ACC112 (cell line): ENCODE measurements around the gene BRIP1.

Experiments
- H2AFZ ChIP-seq: fragments of 200-600 bp; sonication (generic); one replicate; pipeline ENCODE4 v1.6.0; 2017; ENCODE audit warnings: antibody characterized with exemption, low read length; ENCODE audit not compliant: unreplicated experiment
- H3K27ac ChIP-seq: fragments of 200-600 bp; sonication (generic); 2 replicates; pipeline ENCODE4 v1.5.1; 2014; ENCODE audit warnings: low read depth, mild to moderate bottlenecking, antibody characterized with exemption, low read length, moderate library complexity
- H3K27me3 ChIP-seq: fragments of 200-600 bp; sonication (generic); 2 replicates; pipeline ENCODE4 v1.6.1; 2014; ENCODE audit warnings: mild to moderate bottlenecking, antibody characterized with exemption, low read length, moderate library complexity, mixed read lengths; ENCODE audit not compliant: insufficient read depth
- H3K36me3 ChIP-seq: fragments of 200-600 bp; sonication (generic); 2 replicates; pipeline ENCODE4 v1.6.1; 2016; ENCODE audit warnings: mild to moderate bottlenecking, antibody characterized with exemption, low read length, moderate library complexity, mixed read lengths; ENCODE audit not compliant: insufficient read depth
- H3K4me1 ChIP-seq: fragments of 200-600 bp; sonication (generic); one replicate; pipeline ENCODE4 v1.6.1; 2016; ENCODE audit warnings: low read length, mixed read lengths; ENCODE audit not compliant: insufficient read depth, unreplicated experiment, control insufficient read depth
- H3K4me3 ChIP-seq: fragments of 200-600 bp; sonication (generic); 2 replicates; pipeline ENCODE4 v1.5.1; 2014; ENCODE audit warnings: mild to moderate bottlenecking, low read depth, low read length
- H3K79me2 ChIP-seq: fragments of 200-600 bp; sonication (generic); one replicate; pipeline ENCODE4 v1.6.0; 2016; ENCODE audit warnings: low read length; ENCODE audit not compliant: control insufficient read depth, unreplicated experiment, insufficient read depth

Gene BRIP1

GRCh38 chr17:61702450-61702849 lies 160.9 kb downstream of the BRIP1 start:
- Histone ChIP-seq H3K27ac (no peak overlapping the region), H3K36me3 (peaks cover 14% of the 10 kb centered on the region; the same call in 1 of the 2 replicates), H3K4me3 (no peak overlapping the region), H2AFZ (no peak overlapping the region), H3K4me1 (no peaks in the 10 kb centered on the region), H3K79me2 (no peaks in the 10 kb centered on the region), H3K27me3 (no peaks in the 10 kb centered on the region)

GRCh38 chr17:61701978-61702377 lies 161.3 kb downstream of the BRIP1 start:
- no peak overlapping the region for H3K4me3 ChIP-seq
- H3K79me2 ChIP-seq: no peaks in the 10 kb centered on the region
- H2AFZ ChIP-seq: no peak overlapping the region
- H3K36me3 ChIP-seq: peaks cover 12% of the 10 kb centered on the region; the same call in 1 of the 2 replicates
- H3K4me1 ChIP-seq: no peaks in the 10 kb centered on the region
- H3K27ac ChIP-seq: no peak overlapping the region
- H3K27me3 ChIP-seq: no peaks in the 10 kb centered on the region

GRCh38 chr17:61701334-61701733 lies 162.0 kb downstream of the BRIP1 start:
- H3K36me3 ChIP-seq: peaks cover 10% of the 10 kb centered on the region; the same call in 1 of the 2 replicates
- no peak overlapping the region for H3K4me3 ChIP-seq
- no peak overlapping the region for H2AFZ ChIP-seq
- H3K4me1 ChIP-seq: no peaks in the 10 kb centered on the region
- H3K79me2 ChIP-seq: no peaks in the 10 kb centered on the region
- H3K27me3 ChIP-seq: no peaks in the 10 kb centered on the region
- H3K27ac ChIP-seq: no peak overlapping the region

GRCh38 chr17:61700252-61700651 lies 163.1 kb downstream of the BRIP1 start:
- peaks cover 10% of the 10 kb centered on the region; the same call in 1 of the 2 replicates for H3K36me3 ChIP-seq

GRCh38 chr17:61699694-61700093 lies 163.6 kb downstream of the BRIP1 start:
- no peaks in the 10 kb centered on the region for H3K79me2 ChIP-seq
- H3K36me3 ChIP-seq: peaks cover 10% of the 10 kb centered on the region; the same call in 1 of the 2 replicates
- no peak overlapping the region for H3K27ac ChIP-seq
- no peaks in the 10 kb centered on the region for H3K4me1 ChIP-seq
- no peak overlapping the region for H3K4me3 ChIP-seq
- no peaks in the 10 kb centered on the region for H3K27me3 ChIP-seq
- H2AFZ ChIP-seq: no peak overlapping the region

More at GRCh38 chr17:61700252-61700651, 163.1 kb downstream of the BRIP1 start:
- no peak overlapping the region for H2AFZ ChIP-seq
- H3K79me2 ChIP-seq: no peaks in the 10 kb centered on the region
- no peak overlapping the region for H3K4me3 ChIP-seq
- no peaks in the 10 kb centered on the region for H3K4me1 ChIP-seq
- no peak overlapping the region for H3K27ac ChIP-seq
- H3K27me3 ChIP-seq: no peaks in the 10 kb centered on the region

GRCh38 chr17:61699032-61699431 lies 164.3 kb downstream of the BRIP1 start:
- Histone ChIP-seq H3K36me3 (peaks cover 10% of the 10 kb centered on the region; the same call in 1 of the 2 replicates), H3K79me2 (no peaks in the 10 kb centered on the region)

GRCh38 chr17:61698244-61698643 lies 165.1 kb downstream of the BRIP1 start:
- H3K27ac ChIP-seq: no peak overlapping the region
- no peaks in the 10 kb centered on the region for H3K79me2 ChIP-seq
- no peaks in the 10 kb centered on the region for H3K4me1 ChIP-seq
- no peak overlapping the region for H2AFZ ChIP-seq
- H3K36me3 ChIP-seq: peaks cover 11% of the 10 kb centered on the region; the same call in 1 of the 2 replicates
- no peaks in the 10 kb centered on the region for H3K27me3 ChIP-seq
- no peak overlapping the region for H3K4me3 ChIP-seq

More at GRCh38 chr17:61699032-61699431, 164.3 kb downstream of the BRIP1 start:
- H2AFZ ChIP-seq: no peak overlapping the region
- H3K27ac ChIP-seq: no peak overlapping the region
- H3K4me1 ChIP-seq: no peaks in the 10 kb centered on the region
- H3K27me3 ChIP-seq: no peaks in the 10 kb centered on the region
- no peak overlapping the region for H3K4me3 ChIP-seq

GRCh38 chr17:61695779-61696337 lies 167.5 kb downstream of the BRIP1 start:
- Histone ChIP-seq H3K79me2 (no peaks in the 10 kb centered on the region), H2AFZ (no peak overlapping the region), H3K4me3 (no peak overlapping the region), H3K27ac (no peak overlapping the region), H3K36me3 (peaks cover 13% of the 10 kb centered on the region; the same call in 1 of the 2 replicates), H3K4me1 (no peaks in the 10 kb centered on the region), H3K27me3 (no peaks in the 10 kb centered on the region)

- Histone ChIP-seq H3K27me3 (no peaks in the 10 kb centered on the region), H3K4me1 (no peaks in the 10 kb centered on the region), H3K27ac (no peak overlapping the region), H3K36me3 (peaks cover 14% of the 10 kb centered on the region; the same call in 1 of the 2 replicates), H3K4me3 (no peak overlapping the region), H3K79me2 (no peaks in the 10 kb centered on the region), H2AFZ (no peak overlapping the region)
Measured at GRCh38 chr17:61694095-61694494, 169.2 kb downstream of the BRIP1 start.

- H3K79me2 ChIP-seq: no peaks in the 10 kb centered on the region
- H3K4me3 ChIP-seq: no peak overlapping the region
- 0 out of 2 replicates have a peak overlapping the region, but pooled peaks have one; percentile 20 for H3K27ac ChIP-seq
- H2AFZ ChIP-seq: no peak overlapping the region
- H3K27me3 ChIP-seq: no peaks in the 10 kb centered on the region
- no peaks in the 10 kb centered on the region for H3K4me1 ChIP-seq
- peaks cover 12% of the 10 kb centered on the region; the same call in 1 of the 2 replicates for H3K36me3 ChIP-seq
Measured at GRCh38 chr17:61689610-61690180, 173.6 kb downstream of the BRIP1 start.

- H3K27ac ChIP-seq: no peak overlapping the region
- no peaks in the 10 kb centered on the region for H3K4me1 ChIP-seq
- no peak overlapping the region for H2AFZ ChIP-seq
- H3K79me2 ChIP-seq: no peaks in the 10 kb centered on the region
- peaks cover 9% of the 10 kb centered on the region; the same call in 1 of the 2 replicates for H3K36me3 ChIP-seq
- H3K4me3 ChIP-seq: no peak overlapping the region
- no peaks in the 10 kb centered on the region for H3K27me3 ChIP-seq
Measured at GRCh38 chr17:61687769-61688168, 175.6 kb downstream of the BRIP1 start.
